HG03108 (cell line): ENCODE data around the gene LINC01488.
A peak's percentile ranks its signal among the peaks of the same experiment; 100 is the strongest.

Experiments used
- ATAC-seq: cut with Tn5 transposase; IDR thresholded peaks from one replicate; pipeline ENCODE4 v1.9.1; 2021; ENCODE audit warnings: moderate library complexity; ENCODE audit not compliant: unreplicated experiment

The LINC01488 gene

DNA sequence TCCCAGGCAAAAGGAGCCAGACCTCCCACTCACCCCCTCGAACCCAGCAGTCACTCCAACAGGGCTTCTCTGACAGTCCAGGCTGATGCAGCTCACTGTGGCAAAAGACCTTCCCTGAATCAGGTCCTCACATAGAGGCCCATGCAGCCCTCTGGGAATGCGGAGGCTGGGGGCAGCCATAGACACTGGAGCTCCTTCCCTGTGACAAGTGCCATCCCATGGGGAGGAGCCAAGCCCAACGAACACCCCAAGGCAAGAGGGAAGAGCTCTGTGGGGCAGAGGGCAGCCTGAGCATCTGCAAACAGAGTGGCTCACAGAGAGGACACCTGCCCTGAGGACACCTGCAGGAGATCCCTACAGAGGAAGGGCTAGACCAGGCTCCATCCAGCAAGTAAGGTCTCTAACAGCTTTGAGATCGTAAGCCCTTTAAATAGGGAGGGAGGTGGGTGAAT, at the start of gene LINC01488:
Gene LINC01488, plus strand, starts transcription at position 271 of the 452 bp plus-strand sequence.
- no peak for ATAC-seq

DNA sequence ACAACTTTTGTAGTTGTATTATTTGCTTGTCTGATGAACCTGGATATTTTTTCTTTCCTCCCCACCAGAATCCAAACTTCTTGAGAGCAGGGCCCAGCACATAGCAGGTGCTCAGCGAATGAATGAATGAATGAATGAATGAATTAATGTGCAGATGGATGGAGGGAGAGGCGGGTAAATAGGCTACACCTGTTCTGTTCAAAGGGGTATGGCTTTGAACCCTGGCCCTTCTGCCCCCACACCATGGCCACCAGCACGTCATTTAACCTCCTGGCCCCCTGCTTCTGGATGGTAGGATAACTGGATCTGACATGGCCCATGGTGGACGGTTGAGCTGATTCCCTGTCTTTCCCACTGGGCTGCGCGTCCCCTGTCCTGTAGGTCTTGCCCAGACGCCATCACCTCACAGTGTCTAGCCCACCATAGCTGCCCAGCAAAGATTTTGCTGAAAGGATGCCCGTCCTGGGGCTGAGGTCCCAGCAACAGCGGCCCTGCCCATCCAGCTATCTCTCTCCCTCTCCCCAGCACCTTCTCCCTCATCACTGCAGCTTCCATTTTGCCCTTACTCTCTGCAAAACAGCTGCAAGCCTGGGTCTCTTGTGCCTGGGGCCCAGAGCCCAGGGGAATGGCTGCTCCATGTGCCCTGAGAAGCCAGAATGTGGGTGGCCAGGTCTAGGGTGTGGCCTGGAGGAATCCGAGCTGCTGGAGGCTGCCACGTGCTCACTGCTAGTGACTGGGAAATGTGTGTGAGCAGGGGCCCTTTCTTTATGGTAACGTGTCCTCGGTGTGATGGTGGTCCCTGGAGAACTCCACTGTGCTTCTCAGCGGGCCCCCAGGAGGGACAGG, 49.3 kb upstream of the LINC01488 start:
- no peak for ATAC-seq

DNA sequence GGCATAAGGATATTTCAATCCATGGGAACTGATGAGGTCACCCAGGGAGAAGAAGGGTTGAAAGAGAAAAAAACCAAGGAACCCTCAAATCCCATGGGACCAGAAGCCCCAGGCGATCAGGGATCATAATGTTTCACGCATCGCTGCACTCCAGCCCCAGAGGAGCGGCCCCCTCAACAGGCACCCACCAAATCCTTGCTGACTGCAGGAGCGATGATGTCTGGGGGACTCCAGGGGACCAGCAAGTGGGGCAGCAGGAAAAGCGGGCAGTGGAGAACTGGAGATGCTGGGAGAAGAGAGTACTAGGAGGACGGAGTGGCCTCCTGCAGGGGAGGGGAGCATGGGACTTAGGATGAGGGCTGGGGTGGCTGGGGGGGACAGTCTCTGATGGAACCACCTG, 47.7 kb upstream of the LINC01488 start:
- ATAC-seq, result no peak

DNA sequence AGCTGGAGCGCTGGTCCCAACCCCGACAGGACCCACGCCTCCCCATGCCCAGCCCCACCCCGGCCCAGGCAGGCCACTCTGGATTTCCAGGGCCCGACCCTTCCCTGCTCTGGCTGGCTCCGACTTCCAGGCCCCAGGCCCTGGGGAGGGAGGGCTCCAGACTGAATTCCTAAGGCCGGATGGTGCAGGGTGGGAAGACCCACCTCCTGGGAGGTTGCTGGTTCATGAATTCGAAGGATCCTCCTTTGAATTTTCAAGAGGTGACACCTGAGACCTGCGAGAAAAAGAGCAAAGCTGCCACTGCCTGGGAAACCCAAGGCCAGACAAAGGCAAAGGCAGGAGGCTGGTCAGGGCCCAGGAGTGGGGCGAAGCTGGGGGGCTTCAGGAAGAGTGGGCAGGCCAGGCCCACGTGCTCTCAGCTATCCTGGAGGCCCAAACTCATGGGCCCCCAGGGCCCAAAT, 47.0 kb upstream of the LINC01488 start:
- no peak for ATAC-seq

DNA sequence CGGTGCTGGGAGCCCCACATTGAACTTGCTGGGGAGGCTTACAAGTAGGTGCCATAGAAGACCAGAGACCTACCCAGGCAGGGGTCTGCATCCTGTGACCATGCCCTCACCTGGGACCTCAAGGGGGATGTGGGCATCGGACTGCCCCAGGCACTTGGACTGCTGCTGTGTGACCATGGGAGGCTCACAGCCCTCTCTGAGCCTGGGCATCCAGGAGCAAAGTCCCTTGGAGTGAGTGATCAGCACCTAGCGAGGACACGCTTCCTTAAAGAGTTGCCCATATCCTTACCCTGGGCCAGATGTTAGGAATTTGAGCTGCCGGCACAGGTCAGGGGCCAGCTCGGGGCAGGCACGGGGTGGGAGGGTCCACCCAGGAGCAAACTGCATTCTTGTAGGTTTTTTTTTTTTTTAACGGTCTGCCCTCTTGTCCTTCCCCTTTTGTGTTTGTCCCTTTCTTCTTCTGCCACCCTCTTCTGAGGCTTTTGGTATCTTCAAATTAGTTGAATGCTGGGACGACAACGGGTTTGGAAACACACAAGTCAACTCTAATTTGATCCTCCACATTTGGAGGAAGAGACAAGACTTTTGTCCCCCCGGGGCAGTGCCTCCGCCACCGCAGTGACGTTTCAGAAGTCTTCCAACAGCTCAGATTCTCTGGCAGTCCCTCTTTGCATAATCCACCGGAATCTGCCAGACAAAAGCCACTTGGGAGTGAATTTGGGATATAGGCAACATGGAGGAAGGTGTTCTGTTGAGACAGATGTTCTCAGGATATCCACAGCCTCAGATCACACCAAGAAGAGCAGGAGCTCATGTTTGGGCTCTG, 46.1 kb upstream of the LINC01488 start:
- ATAC-seq, result no peak

DNA sequence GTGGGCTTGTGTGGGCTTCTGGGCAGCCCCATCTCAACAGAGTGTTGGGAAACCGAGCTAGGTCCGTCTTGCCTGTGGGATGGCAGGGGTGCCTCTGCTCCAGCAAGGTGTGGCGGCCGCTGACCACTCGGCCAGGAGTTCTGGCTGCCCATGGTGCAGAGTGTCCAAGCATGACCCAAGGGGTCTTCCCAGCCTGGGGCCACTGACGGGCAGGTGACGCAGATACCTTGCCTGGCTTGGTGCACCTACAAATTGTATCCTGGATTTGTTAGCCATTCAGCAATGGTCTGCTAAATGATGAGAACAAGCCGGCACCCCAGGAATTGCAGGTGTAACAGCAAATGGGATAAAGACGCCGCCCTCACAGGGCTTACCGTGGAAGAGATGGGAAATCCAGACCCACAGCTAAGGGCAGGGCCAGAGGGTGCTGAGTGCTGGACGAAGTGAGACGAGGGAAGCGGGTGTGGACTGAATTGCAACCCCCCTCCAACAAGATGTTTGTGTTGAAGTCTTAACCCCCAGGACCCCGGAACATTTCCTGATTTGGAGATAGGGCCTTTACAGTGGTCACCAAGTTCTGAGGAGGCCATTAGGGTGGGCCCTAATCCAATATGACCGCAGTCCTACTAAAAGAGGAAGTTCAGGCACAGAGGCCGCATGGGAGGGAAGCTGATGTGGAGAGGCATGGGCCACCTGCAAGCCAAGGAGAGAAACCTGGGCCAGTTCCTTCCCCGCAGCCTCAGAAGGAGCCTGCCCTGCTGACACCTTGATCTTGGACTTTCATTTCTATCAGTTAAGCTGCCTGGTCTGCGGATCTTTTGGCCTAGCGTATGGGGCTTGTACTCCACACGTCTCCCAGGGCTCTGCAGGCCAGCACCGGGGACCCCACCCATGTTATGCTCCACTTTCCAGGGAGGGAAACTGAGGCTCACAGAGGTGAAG, 45.2 kb upstream of the LINC01488 start:
- no peak for ATAC-seq

DNA sequence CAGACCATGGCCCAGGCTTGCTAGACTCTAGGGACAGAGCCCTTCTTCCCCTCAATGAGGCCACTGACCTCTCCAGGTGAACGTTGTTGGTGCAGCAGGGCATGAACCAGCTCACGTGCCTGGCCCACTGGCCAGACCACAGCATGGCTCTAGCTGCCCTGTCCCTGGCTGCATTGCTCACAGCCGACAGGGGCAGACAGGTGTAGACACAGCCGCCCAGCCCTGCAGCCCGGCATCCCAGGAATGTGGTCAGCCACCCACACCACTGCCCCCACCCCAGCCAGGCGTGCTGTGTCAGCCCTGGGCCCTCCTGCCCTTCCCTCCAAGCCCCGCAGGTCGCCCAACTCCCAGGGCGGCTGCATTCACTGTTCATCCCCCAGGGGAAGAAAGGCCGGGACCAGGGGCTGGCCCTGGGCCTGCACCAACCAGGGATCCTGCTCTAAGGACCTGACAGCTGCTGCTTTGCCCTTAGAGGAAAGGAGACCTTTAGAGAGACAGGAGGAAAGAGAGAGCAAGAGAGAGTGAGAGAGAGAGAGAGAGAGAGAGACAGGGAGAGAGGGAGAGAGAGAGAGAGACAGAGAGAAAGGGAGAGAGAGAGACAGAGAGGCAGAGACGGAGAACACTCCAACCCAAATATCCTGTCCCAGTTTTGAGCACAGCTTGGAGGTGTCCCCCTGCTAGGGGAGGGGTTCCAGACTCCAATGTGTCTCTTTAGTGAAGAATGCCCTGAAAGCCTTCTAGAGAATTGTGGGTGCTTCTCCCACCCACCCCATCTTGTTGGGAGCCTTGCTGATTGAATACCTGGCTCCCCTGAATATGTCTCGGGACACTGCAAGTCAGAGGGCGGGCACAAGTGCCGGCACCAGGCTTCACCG, 44.2 kb upstream of the LINC01488 start:
- no peak for ATAC-seq

DNA sequence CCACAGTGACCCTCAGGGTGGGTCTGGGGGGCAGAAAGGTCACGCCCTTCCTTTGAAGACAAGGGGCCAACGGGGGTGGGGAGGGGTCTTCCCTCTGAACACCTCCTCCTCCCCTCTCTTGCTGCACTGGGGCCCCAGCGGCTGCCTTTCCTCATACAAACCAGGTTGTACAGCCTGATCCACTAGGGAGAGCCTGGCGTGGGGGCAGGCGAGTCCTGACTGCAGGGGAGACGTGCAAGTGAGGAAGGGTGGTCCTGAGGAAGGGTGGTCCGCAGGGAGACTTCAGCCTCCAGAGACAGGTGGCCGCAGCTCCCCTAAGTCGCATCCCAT, 43.6 kb upstream of the LINC01488 start:
- no peak for ATAC-seq

DNA sequence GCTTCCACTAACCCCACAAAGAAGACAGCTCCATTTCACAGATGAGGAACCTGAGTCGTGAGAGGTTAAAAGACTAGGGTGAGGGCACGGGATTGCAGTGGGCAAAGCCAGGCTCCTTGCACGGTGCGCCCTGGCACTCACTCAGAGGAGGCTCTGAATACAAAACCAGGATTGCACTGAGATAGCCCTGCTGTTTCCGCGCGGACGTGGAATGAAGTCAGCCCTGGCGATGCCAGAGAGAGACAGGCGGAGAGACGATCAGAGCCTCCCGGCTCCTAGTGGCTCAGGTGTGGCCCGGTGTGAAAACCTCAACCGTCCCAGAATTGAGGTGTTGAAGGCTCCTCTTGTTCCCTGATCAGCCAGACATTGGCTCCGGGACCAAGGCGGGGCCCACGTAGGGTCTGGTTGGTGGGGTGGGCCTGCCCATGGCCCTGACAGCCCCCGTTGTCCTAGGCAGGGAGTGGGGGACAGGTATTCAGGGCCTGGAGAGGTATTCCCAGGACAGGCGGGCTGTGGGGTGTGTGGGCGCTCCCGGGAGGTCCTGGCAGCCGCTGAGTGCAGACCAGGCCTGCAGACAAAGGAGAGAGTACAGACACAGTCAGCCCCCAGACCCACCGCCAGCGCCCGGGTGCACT, 43.1 kb upstream of the LINC01488 start:
- ATAC-seq, result no peak

DNA sequence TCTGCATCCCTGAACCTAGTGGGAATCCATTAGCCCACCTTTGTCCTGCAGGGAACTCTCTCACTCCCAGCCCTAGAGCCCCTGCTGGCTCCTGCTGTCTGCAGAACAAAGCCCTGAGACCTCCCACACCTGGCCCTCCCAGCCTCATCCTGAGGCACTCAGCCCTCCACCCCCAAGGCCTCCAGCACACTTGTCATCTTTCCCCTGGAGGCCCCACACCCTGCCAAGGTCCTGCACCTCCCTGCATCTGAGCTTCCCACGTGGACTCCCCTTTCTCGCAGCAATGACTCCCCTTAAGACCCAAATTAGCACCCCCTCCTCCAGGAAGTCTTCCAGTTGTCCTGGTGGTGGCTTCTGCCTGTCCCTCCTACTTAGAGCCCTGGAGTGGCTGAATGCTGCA, 42.3 kb upstream of the LINC01488 start:
- ATAC-seq, result no peak

DNA sequence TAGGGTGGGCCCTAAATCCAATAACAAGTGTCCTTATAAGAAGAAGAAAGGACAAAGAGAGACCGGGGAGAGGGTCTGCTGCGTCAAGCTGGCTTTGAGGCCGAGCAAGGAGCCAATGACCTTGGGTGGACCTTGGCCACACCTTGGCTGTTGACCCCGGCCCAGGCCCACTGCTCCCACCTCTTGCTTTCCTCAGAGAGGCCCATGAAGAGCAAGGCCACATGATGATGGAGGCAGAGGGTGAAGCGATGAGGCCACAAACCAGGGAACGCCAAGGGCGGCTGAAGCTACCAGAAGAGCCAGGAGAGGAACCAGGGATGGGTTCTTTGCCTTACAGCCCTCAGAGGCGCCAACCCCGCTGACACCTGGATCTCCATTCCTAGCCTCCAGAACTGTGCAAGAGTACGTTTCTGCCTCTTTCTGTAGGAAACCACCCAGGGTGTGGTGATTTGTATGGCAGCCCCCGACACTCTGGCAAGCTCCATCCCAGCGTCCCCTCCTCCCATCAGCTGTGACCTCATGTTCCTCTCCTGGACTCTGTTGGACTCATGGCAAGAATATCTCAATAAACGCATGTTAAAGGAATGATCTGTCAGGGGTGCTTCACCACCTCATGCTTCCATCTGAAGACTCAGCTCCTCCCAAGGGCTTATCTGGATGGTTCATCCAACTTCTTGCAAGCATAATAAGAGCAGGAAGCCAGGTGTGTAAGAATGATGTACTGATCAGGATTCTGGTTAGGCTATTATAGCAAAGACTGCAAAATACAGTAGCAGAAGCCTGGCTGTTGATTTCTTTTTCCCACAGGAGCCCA, 41.6 kb upstream of the LINC01488 start:
- no peak for ATAC-seq

DNA sequence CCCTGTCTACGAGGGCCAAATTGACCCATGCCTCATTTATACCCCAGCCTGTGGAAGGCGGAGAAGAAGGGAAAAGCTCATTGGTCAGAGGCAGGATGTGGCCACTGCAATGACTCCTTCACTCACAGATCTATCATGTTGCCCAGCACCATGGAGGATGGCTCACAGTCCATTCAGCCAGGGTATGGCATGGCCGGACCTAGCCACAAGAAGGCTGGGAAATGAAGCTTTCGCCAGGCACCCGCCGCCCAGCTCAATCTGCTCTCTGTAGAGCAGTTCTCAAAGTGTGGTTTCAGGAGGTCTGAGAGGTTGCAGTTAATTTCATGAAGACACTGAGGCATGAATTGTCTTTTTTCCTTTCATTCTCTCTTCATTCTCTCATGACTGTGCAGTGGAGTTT, 40.6 kb upstream of the LINC01488 start:
- no peak for ATAC-seq

DNA sequence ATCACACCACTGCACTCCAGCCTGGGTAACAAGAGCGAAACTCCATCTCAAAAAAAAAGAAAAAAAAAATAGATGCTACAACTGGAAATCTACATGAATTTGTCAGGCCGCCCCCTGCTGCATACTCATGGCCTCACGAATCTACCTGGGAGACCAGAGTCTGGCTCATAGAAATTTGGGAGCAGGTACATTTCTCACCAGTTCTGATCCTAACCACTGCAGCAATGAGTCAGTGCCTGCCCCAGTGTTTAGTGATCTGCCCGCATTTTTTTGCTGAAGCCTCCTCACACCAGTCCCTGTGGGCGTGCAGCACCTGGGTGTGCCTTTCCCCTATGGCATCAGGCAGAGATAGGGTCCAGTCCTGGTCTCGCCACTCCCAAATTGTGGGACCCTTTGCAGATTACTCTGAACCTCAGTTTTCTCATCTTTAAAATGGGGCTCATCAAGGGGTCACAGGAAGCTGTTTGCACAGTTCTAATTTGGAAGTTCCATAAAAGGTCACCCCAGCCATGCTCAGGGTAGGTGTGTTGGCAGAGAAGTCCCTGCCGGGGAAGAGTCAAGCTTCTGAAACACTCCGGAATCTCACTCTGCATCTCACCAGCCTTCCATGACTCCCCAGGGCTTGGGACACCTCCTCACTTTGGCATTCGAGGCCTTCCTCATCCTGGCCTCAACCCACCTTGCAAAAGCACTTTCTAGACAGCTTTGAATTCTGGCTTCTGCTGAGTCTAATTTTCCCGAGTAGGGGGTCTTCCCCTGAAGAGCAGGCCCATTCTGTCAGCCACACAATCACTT, 39.3 kb upstream of the LINC01488 start:
- ATAC-seq, result no peak

DNA sequence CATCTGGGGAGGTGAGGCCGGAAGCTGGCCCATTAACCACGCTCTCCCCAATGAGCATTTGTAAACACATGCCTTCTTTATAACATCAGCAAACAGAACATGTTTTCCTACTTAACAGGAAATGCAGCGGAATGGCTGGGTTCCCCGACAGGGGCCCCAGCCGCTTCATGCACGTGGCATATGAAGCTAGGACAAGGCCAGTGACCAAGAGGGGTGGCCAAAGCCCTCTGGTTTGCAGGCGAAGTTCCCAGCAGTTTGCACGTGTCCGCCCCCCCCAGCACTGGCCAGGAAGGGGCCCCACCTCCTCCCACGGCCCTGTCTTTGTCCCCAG, 38.7 kb upstream of the LINC01488 start:
- ATAC-seq, result no peak

DNA sequence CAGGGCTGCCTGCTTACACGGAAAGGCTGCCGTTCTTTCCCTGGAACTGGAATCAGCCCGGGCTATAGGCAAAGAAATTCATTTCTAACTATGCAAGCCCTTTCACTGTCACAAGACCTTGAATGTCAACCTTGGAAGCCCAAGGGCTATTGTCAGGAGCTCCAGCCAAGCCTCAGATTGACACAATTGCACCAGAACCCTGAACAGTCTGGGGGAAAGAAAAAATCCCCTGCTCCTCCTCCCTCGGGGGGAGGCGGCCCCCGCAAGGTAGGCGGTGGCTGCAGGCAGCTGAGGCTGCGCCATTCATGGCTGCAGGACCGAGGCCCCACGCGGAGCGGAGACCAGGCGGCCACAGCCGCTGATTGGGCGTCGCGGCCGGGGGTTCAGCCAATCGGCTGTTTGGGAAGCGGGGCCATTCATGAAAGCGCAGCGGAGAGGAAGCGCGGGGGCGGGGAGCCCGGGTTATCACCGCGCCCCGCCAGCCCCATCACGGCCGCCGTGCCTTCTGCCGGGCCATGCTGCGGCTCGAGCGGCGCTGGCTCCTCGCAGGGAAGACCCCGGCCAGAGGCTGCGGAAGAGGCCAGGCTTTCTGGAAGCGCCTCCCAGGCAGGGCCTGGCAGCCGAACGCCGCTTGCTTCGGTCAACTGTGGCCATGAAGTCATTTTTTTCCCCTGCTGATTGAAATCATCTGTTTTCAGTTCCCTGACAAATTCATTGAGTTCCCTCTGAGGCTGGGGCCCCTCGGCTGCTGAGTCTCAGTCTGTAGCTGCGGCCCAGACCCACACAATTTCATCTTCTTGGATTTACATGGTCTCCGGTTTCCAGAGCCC, 38.1 kb upstream of the LINC01488 start:
- ATAC-seq, result peak; percentile 78

DNA sequence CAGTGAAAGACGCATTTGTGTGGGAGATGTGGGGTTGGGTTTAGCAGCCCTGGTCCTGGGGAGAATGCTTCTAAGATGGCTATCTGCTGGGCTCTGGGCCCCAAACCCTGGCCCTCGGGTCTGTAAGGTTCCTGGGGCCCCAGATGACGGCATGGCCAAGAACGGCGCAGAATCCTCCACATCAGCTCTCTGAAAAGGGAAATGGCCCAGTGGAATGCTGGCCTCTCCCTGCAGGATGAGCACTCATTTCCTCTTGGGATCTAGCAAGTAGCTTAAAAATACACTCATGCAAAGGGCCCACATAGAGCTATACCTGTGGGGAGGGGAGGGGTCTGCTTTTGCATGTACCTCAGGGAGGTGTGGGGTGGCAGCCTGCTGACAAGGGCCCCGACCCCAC, 37.5 kb upstream of the LINC01488 start:
- no peak for ATAC-seq
